Keratinocyte (primary cell): Measurements from ENCODE around the gene RPS2. TPM values are rescaled to one million over a fixed set of nuclear protein-coding genes. Genes with fewer than 3 reads are reported as not detected.
"Not testable (repeated sequence)": the region's sequence is repeated elsewhere in the genome, so short reads cannot be mapped to it uniquely, and the experiment has no call there.

Source experiments
- DNase-seq: peaks from one replicate; pipeline ENCODE4 v3.0.0-alpha.2; 2011; ENCODE audit warnings: low read depth, missing footprints, low spot score
- FAIRE-seq: peaks from 2 replicates; lab custom pipeline; 2011; peaks lifted over from hg19 to GRCh38; lab: Jason Lieb, UNC
- H2AFZ ChIP-seq: 2 replicates; pipeline ENCODE4 v1.6.0; 2012; ENCODE audit warnings: low read length, control low read depth, inconsistent platforms; ENCODE audit not compliant: control insufficient read depth
- H3K27ac ChIP-seq: 2 replicates; pipeline ENCODE4 v1.5.1; 2011; ENCODE audit warnings: low read length; ENCODE audit not compliant: control insufficient read depth, insufficient read depth
- H3K27me3 ChIP-seq: 3 replicates; pipeline ENCODE4 v1.6.0; 2011; ENCODE audit warnings: low read length; ENCODE audit not compliant: control insufficient read depth, insufficient read depth; ENCODE audit errors: extremely low read depth
- H3K36me3 ChIP-seq, 2 experiments: 2 replicates in 1 of 2; 3 replicates in 1 of 2; pipeline ENCODE4 v1.5.1; 2011; ENCODE audit warnings: low read length in 2 of 2, mild to moderate bottlenecking in 1 of 2; ENCODE audit not compliant: control insufficient read depth in 2 of 2, insufficient read depth in 2 of 2; ENCODE audit errors: extremely low read depth in 1 of 2
- H3K4me1 ChIP-seq: 3 replicates; pipeline ENCODE4 v1.5.1; 2011; ENCODE audit warnings: low read length; ENCODE audit not compliant: control insufficient read depth, insufficient read depth; ENCODE audit errors: extremely low read depth
- H3K4me2 ChIP-seq: 3 replicates; pipeline ENCODE4 v1.6.0; 2011; ENCODE audit warnings: low read depth, low read length; ENCODE audit not compliant: control insufficient read depth, insufficient read depth; ENCODE audit errors: extremely low read depth
- H3K4me3 ChIP-seq, 3 experiments: fragments of 200-600 bp in 1 of 3; sonication (generic) in 1 of 3; 2 replicates in 2 of 3; 3 replicates in 1 of 3; pipeline ENCODE4 v1.5.1; 2011 to 2016; ENCODE audit warnings: low read length in 3 of 3, mild to moderate bottlenecking in 3 of 3, control low read depth in 2 of 3, inconsistent platforms in 1 of 3, low read depth in 1 of 3, mixed read lengths in 1 of 3, mixed run types in 1 of 3, moderate library complexity in 1 of 3; ENCODE audit not compliant: control insufficient read depth in 2 of 3, insufficient read depth in 2 of 3; ENCODE audit errors: extremely low read depth in 1 of 3
- H3K79me2 ChIP-seq: 2 replicates; pipeline ENCODE4 v1.6.0; 2012; ENCODE audit warnings: low read length; ENCODE audit not compliant: control insufficient read depth, insufficient read depth
- H3K9ac ChIP-seq: 3 replicates; pipeline ENCODE4 v1.6.0; 2011; ENCODE audit warnings: low read length; ENCODE audit not compliant: control insufficient read depth, insufficient read depth; ENCODE audit errors: extremely low read depth
- H3K9me1 ChIP-seq: 3 replicates; pipeline ENCODE4 v1.6.0; 2011; ENCODE audit warnings: low read length; ENCODE audit not compliant: control insufficient read depth, insufficient read depth; ENCODE audit errors: extremely low read depth
- H3K9me3 ChIP-seq: 2 replicates; pipeline ENCODE4 v1.5.1; 2012; ENCODE audit warnings: low read depth, low read length; ENCODE audit not compliant: control insufficient read depth
- H4K20me1 ChIP-seq: 3 replicates; pipeline ENCODE4 v1.6.0; 2011; ENCODE audit warnings: low read length; ENCODE audit not compliant: control insufficient read depth, insufficient read depth; ENCODE audit errors: extremely low read depth
- CTCF ChIP-seq, 3 experiments: IDR thresholded peaks in 1 of 3; conservative IDR thresholded peaks in 1 of 3; optimal IDR thresholded peaks in 1 of 3; 2 replicates in 2 of 3; 3 replicates in 1 of 3; pipeline versions ENCODE3 to v1.5.1; 2011; ENCODE audit warnings: low read length in 3 of 3, mild to moderate bottlenecking in 3 of 3, moderate library complexity in 2 of 3, control low read depth in 1 of 3, inconsistent platforms in 1 of 3; ENCODE audit not compliant: insufficient read depth in 2 of 3; ENCODE audit errors: extremely low read depth in 1 of 3
- EZH2 ChIP-seq: IDR thresholded peaks from one replicate; pipeline ENCODE4 v1.6.1; 2012; ENCODE audit warnings: inconsistent platforms, mild to moderate bottlenecking, low read length, moderate library complexity
- dilution Hi-C: fragments of 300-500 bp; cut with MboI; formaldehyde crosslinking; loops from one replicate; pipeline ENCODE4 v1.7.0; 2020; ENCODE audit warnings: low sequenced_read_pairs; ENCODE audit not compliant: extremely low pct_ligation_motif_present
- polyA plus RNA-seq, 5 experiments: library from polyadenylated mRNA; depleted of rRNA in 3 of 5; stranded (reverse) in 3 of 5; stranded (forward) in 1 of 5; unstranded in 1 of 5; fragments of >200 nt; gene quantifications; 1 replicate in 1 of 5; 2 replicates in 3 of 5; 3 replicates in 1 of 5; pipeline versions ENCODE4 v1.2.1 to v1.2.3, GENCODE V29; 2011 to 2012; ENCODE audit warnings: missing spikeins in 2 of 5, low read depth in 1 of 5, low replicate concordance in 1 of 5

Gene RPS2
- polyA plus RNA-seq, 1 donor (not counting 4 experiments of a cell fraction or from before 2014, with no cell fraction given): 3,573 TPM

GRCh38 chr16:1965396-1966001 is 873 bp upstream of the RPS2 start:
- H3K79me2 ChIP-seq: peaks cover 48% of the 10 kb centered on the region
- DNase-seq (no peak), FAIRE-seq (no peak)
- no peak overlapping the region for H2AFZ ChIP-seq
- H3K27me3 ChIP-seq: no peaks in the 10 kb centered on the region
- peak overlapping the region; percentile 85 for H3K9ac ChIP-seq
- peak overlapping the region; percentile 88 for H3K27ac ChIP-seq
- H3K36me3 ChIP-seq: peaks cover 17 to 31% of the 10 kb centered on the region in 2 experiments
- peaks cover 3% of the 10 kb centered on the region for H3K9me1 ChIP-seq
- dilution Hi-C loops: no loop called here
- H4K20me1 ChIP-seq: peaks cover 26% of the 10 kb centered on the region
- H3K4me3 ChIP-seq: peak overlapping the region; percentile 69 to 85 (median 79)
- H3K4me2 ChIP-seq: peak overlapping the region; percentile 99
- peaks cover 32% of the 10 kb centered on the region for H3K4me1 ChIP-seq
- no peak for TF ChIP-seq EZH2
- no peak for TF ChIP-seq CTCF (optimal IDR thresholded peaks at IDR 0.05 in 1 of 3, IDR thresholded peaks at IDR 0.05 in 1 of 3, conservative IDR thresholded peaks at IDR 0.05 in 1 of 3; ENCODE audit: extremely low read depth in 1 of 3, insufficient read depth in 2 of 3, low read length in 3 of 3)
- H3K9me3 ChIP-seq: no peaks in the 10 kb centered on the region

GRCh38 chr16:1963806-1964505 is 670 bp downstream of the RPS2 start:
- Histone ChIP-seq H2AFZ (no peak overlapping the region), H3K4me1 (peaks cover 36% of the 10 kb centered on the region), H3K4me2 (peak overlapping the region; percentile 91), H3K27me3 (no peaks in the 10 kb centered on the region), H3K9me3 (no peaks in the 10 kb centered on the region), H3K27ac (peak overlapping the region; percentile 82), H3K9me1 (peaks cover 3% of the 10 kb centered on the region), H3K4me3 (peak overlapping the region; percentile 59 to 85 (median 76)), H4K20me1 (peaks cover 28% of the 10 kb centered on the region), H3K9ac (peak overlapping the region; percentile 85), H3K36me3 (peaks cover 17 to 31% of the 10 kb centered on the region in 2 experiments), H3K79me2 (peaks cover 59% of the 10 kb centered on the region)
- FAIRE-seq (no peak), DNase-seq (no peak)
- dilution Hi-C loops: no loop called here
- no peak for TF ChIP-seq EZH2
- TF ChIP-seq CTCF (optimal IDR thresholded peaks at IDR 0.05 in 1 of 3, IDR thresholded peaks at IDR 0.05 in 1 of 3, conservative IDR thresholded peaks at IDR 0.05 in 1 of 3; ENCODE audit: extremely low read depth in 1 of 3, insufficient read depth in 2 of 3, low read length in 3 of 3): peak in 1 of 3 experiments; percentile 7

- dilution Hi-C loops, H2AFZ ChIP-seq, H3K27ac ChIP-seq, H3K9me3 ChIP-seq, H3K9me1 ChIP-seq, H3K27me3 ChIP-seq, DNase-seq, FAIRE-seq: not testable (repeated sequence)
- H3K4me2 ChIP-seq: peak overlapping the region; percentile 91
- peak overlapping the region; percentile 59 to 85 (median 76) for H3K4me3 ChIP-seq
- H3K79me2 ChIP-seq: peaks cover 59% of the 10 kb centered on the region
- H3K36me3 ChIP-seq: peaks cover 17 to 31% of the 10 kb centered on the region in 2 experiments
- peaks cover 28% of the 10 kb centered on the region for H4K20me1 ChIP-seq
- peaks cover 39% of the 10 kb centered on the region for H3K4me1 ChIP-seq
- peak overlapping the region; percentile 85 for H3K9ac ChIP-seq
Observed at GRCh38 chr16:1962161-1963153, 2.2 kb downstream of the RPS2 start.
